Coronary artery (tissue), 2 donors: Measurements from ENCODE around the gene SLC12A9.
A peak's percentile ranks its signal among the peaks of the same experiment; 100 is the strongest.

ENCODE experiments used
- DNase-seq: peaks from one replicate; pipeline ENCODE4 v3.0.0-alpha.2; 2017; ENCODE audit warnings: low spot score
- H3K27ac ChIP-seq, 2 donors: fragments of 200-600 bp; sonication (generic); one replicate each; pipeline ENCODE4 v1.5.1; 2016 to 2019
- H3K4me3 ChIP-seq: fragments of 200-600 bp; sonication (generic); 2 replicates; pipeline ENCODE4 v1.5.1; 2016; ENCODE audit warnings: mild to moderate bottlenecking, moderate library complexity
- CTCF ChIP-seq: fragments of 200-600 bp; sonication (generic); IDR thresholded peaks from one replicate; pipeline ENCODE4 v1.5.1; 2019; ENCODE audit warnings: antibody characterized with exemption

Gene SLC12A9

DNA sequence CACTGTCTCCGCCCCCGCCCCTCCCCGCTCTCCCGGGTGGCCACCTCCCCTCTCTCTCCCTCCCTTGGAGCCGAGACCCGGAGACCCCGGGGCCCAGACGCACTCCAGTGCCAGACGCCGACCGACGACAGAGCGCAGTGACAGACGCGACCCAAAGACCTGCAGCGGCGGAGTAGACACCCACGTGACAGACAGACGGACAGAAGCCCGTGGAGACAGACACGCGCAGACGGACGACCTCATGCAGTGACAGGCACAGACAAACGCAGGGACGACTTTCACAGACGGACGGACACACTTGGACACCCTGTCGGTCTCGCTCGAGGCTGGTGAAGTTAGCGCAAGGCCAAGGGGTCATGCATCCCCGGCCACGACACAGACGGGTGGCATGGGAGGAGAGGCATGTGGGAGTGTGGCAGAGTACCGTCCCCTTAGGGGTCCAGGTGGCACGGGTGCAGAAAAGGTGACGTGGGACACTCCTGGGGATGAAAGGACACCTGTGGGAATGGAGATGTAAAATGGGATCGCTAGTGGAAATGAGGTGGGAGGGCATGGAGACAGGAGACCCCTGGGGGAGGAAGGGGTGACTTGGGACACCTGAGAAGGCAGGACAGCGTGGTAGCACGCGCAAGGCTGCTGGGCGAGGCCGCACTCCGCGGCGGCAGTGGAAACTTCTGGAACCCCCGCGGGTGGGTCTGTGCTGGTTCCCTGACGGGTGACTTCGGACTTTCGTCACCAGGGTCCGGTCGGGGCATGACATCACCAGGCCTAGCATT lies 43.6 kb downstream of the SLC12A9 start:
- Histone ChIP-seq H3K4me3 (peak overlapping the region; percentile 70), H3K27ac (peak overlapping the region in 1 of 2 donors; percentile 37)
- TF ChIP-seq CTCF: no peak
- DNase-seq: no peak

GRCh38 chr7:100896732-100897608 lies 44.5 kb downstream of the SLC12A9 start:
- no peak overlapping the region for H3K27ac ChIP-seq
- TF ChIP-seq CTCF: peak; percentile 41
- peak overlapping the region; percentile 70 for H3K4me3 ChIP-seq
- DNase-seq: no peak

GRCh38 chr7:100897772-100898454 lies 45.4 kb downstream of the SLC12A9 start:
- DNase-seq: no peak
- H3K27ac ChIP-seq: no peak overlapping the region
- no peak overlapping the region for H3K4me3 ChIP-seq
- no peak for TF ChIP-seq CTCF

GRCh38 chr7:100899432-100899831 lies 46.9 kb downstream of the SLC12A9 start:
- TF ChIP-seq CTCF: no peak
- DNase-seq: no peak
- Histone ChIP-seq H3K27ac (no peak overlapping the region), H3K4me3 (no peak overlapping the region)

- TF ChIP-seq CTCF: no peak
- no peak for DNase-seq
- H3K27ac ChIP-seq: no peak overlapping the region
- no peak overlapping the region for H3K4me3 ChIP-seq
These were observed 48.5 kb downstream of the SLC12A9 start for GRCh38 chr7:100900978-100901377.

GRCh38 chr7:100901921-100902332 lies 49.4 kb downstream of the SLC12A9 start:
- Histone ChIP-seq H3K27ac (no peak overlapping the region), H3K4me3 (no peak overlapping the region)
- TF ChIP-seq CTCF: no peak
- DNase-seq: no peak
